Measurements from ENCODE around the gene CXCL10.

The CXCL10 gene

GRCh38 chr4:76013540-76013939 lies 9.8 kb downstream of the CXCL10 start:
- no peaks in the 10 kb centered on the region for H3K79me2 ChIP-seq (ENCODE audit: low read length)
- H2AFZ ChIP-seq (ENCODE audit: low read length) = no peak overlapping the region
- H4K20me1 ChIP-seq (ENCODE audit: insufficient read depth, low read length) = no peaks in the 10 kb centered on the region
- no peaks in the 10 kb centered on the region for H3K9me3 ChIP-seq (replicated peaks; ENCODE audit: insufficient read depth, low read length)
- no peak overlapping the region for H3K9ac ChIP-seq (ENCODE audit: low read length)
- no peak for DNase-seq
- H3K36me3 ChIP-seq (replicated peaks; ENCODE audit: insufficient read depth, low read length) = no peaks in the 10 kb centered on the region
- no peak overlapping the region for H3K4me2 ChIP-seq (ENCODE audit: low read depth, low read length)
- TF ChIP-seq EZH2 (optimal IDR thresholded peaks at IDR 0.05; ENCODE audit: low read depth, low read length) (no peak), CTCF (IDR thresholded peaks at IDR 0.05; ENCODE audit: low read length) (no peak), EZH2phosphoT487 (IDR thresholded peaks at IDR 0.05; ENCODE audit: low read length) (no peak)
- peaks cover 62% of the 10 kb centered on the region for H3K4me1 ChIP-seq (ENCODE audit: low read length)
- no peaks in the 10 kb centered on the region for H3K27me3 ChIP-seq (replicated peaks; ENCODE audit: insufficient read depth, low read length)
- no peak overlapping the region for H3K4me3 ChIP-seq (ENCODE audit: low read length)
- H3K27ac ChIP-seq (ENCODE audit: low read length) = no peak overlapping the region
- H3F3A ChIP-seq (ENCODE audit: insufficient read depth, low read length) = peaks cover 25% of the 10 kb centered on the region
- no peaks in the 10 kb centered on the region for H3K9me2 ChIP-seq (replicated peaks; ENCODE audit: insufficient read depth, low read length)

GRCh38 chr4:76012388-76012801 lies 10.9 kb downstream of the CXCL10 start:
- Histone ChIP-seq H3K36me3 (replicated peaks; ENCODE audit: insufficient read depth, low read length) (no peaks in the 10 kb centered on the region), H3K4me3 (ENCODE audit: low read length) (no peak overlapping the region), H3K9me3 (replicated peaks; ENCODE audit: insufficient read depth, low read length) (no peaks in the 10 kb centered on the region), H3F3A (ENCODE audit: insufficient read depth, low read length) (peaks cover 25% of the 10 kb centered on the region), H3K27ac (ENCODE audit: low read length) (peak overlapping the region; percentile 0; the same call in 1 of the 2 replicates), H3K9me2 (replicated peaks; ENCODE audit: insufficient read depth, low read length) (no peaks in the 10 kb centered on the region), H2AFZ (ENCODE audit: low read length) (peak overlapping the region; percentile 49; the same call in 1 of the 2 replicates), H3K9ac (ENCODE audit: low read length) (peak overlapping the region; percentile 3; the same call in 1 of the 2 replicates), H3K4me1 (ENCODE audit: low read length) (peaks cover 57% of the 10 kb centered on the region), H3K4me2 (ENCODE audit: low read depth, low read length) (peak overlapping the region; percentile 27), H3K27me3 (replicated peaks; ENCODE audit: insufficient read depth, low read length) (no peaks in the 10 kb centered on the region), H4K20me1 (ENCODE audit: insufficient read depth, low read length) (no peaks in the 10 kb centered on the region), H3K79me2 (ENCODE audit: low read length) (no peaks in the 10 kb centered on the region)
- TF ChIP-seq EZH2 (optimal IDR thresholded peaks at IDR 0.05; ENCODE audit: low read depth, low read length) = no peak
- no peak for TF ChIP-seq CTCF (IDR thresholded peaks at IDR 0.05; ENCODE audit: low read length)
- no peak for TF ChIP-seq EZH2phosphoT487 (IDR thresholded peaks at IDR 0.05; ENCODE audit: low read length)
- no peak for DNase-seq

GRCh38 chr4:76011700-76012387 lies 11.5 kb downstream of the CXCL10 start:
- Histone ChIP-seq H3K9me2 (replicated peaks; ENCODE audit: insufficient read depth, low read length) (no peaks in the 10 kb centered on the region), H3K9ac (ENCODE audit: low read length) (peak overlapping the region; percentile 3; the same call in 1 of the 2 replicates), H3K9me3 (replicated peaks; ENCODE audit: insufficient read depth, low read length) (no peaks in the 10 kb centered on the region), H3K27ac (ENCODE audit: low read length) (peak overlapping the region; percentile 0; the same call in 1 of the 2 replicates), H3K27me3 (replicated peaks; ENCODE audit: insufficient read depth, low read length) (no peaks in the 10 kb centered on the region), H3F3A (ENCODE audit: insufficient read depth, low read length) (peaks cover 23% of the 10 kb centered on the region), H3K79me2 (ENCODE audit: low read length) (no peaks in the 10 kb centered on the region), H3K36me3 (replicated peaks; ENCODE audit: insufficient read depth, low read length) (no peaks in the 10 kb centered on the region), H4K20me1 (ENCODE audit: insufficient read depth, low read length) (no peaks in the 10 kb centered on the region), H3K4me1 (ENCODE audit: low read length) (peaks cover 52% of the 10 kb centered on the region), H3K4me3 (ENCODE audit: low read length) (no peak overlapping the region), H3K4me2 (ENCODE audit: low read depth, low read length) (peak overlapping the region; percentile 27), H2AFZ (ENCODE audit: low read length) (peak overlapping the region; percentile 49; the same call in 1 of the 2 replicates)
- TF ChIP-seq CTCF (IDR thresholded peaks at IDR 0.05; ENCODE audit: low read length) (no peak), EZH2phosphoT487 (IDR thresholded peaks at IDR 0.05; ENCODE audit: low read length) (no peak), EZH2 (optimal IDR thresholded peaks at IDR 0.05; ENCODE audit: low read depth, low read length) (no peak)
- DNase-seq = no peak
